NCI-H69 (cell line): ENCODE results near the gene GDF10.

Experiments
- DNase-seq: peaks from one replicate; lab custom pipeline; 2025; lab: John Stamatoyannopoulos, UW

Gene GDF10

GRCh38 chr10:47276071-47276470, 23.9 kb upstream of the GDF10 start:
- DNase-seq, result no peak

GRCh38 chr10:47276576-47277351, 23.2 kb upstream of the GDF10 start:
- no peak for DNase-seq

DNA sequence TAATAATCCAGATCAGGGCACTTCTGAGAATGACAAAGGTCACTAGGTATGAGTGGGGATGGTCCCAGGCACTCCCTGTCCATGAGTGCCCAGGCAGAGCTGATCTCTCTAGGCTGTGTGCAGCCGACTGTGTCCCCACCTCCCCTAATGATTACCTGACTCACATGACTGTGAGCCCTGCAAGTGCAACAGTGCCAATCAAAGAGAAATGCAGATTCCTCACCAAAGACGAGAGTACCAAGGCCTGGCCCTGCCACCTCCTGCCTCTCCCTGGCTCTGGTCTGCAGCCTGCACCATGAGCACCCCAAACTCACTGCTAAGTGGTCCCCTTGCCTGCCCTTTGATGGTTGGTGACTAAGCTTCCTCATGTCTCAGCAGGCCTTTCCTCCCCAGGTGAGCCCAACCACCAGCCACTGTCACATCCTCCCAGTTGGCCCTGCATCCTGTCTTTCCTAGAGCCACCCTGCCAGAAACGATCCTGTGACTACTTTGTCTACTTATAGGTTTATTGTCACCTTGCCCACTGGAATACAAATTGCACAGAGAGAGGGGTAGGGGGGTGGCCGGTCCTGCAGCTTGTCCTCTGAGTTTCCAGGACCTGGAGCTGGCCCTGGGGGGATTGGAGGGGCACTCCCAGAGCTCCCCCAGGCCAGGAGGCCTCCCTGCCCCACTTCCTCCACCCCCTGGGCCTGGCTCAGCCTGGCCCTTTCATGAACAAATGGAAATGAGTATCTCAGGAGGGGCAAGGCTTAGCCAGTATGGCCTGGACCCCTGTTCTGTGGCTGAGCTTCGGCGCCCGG, 22.4 kb upstream of the GDF10 start:
- DNase-seq, result no peak

GRCh38 chr10:47278152-47278473, 21.9 kb upstream of the GDF10 start:
- DNase-seq, result no peak

GRCh38 chr10:47278720-47279119, 21.3 kb upstream of the GDF10 start:
- DNase-seq, result no peak

- DNase-seq, result no peak
These were observed 20.7 kb upstream of the GDF10 start for GRCh38 chr10:47279276-47279675.

GRCh38 chr10:47282005-47282656, 17.9 kb upstream of the GDF10 start:
- DNase-seq, result no peak

DNA sequence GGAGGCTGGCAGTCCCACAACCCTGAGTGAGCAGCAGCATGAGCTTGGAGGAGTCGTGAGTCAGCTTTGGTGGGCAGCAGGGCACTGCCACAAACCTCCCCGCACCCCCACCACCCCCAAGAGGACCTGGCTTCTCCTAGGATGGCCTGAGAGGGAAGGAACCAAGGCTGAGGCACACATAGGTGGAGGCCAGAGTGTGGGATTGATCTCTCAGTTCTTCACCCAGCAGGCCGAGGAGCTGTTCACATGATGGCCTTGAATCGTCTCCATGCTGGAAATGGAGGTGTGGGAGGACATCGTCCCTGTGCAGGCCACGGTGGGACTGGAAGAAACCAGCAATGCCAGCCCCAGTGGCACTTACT, 17.4 kb upstream of the GDF10 start:
- DNase-seq, result no peak

DNA sequence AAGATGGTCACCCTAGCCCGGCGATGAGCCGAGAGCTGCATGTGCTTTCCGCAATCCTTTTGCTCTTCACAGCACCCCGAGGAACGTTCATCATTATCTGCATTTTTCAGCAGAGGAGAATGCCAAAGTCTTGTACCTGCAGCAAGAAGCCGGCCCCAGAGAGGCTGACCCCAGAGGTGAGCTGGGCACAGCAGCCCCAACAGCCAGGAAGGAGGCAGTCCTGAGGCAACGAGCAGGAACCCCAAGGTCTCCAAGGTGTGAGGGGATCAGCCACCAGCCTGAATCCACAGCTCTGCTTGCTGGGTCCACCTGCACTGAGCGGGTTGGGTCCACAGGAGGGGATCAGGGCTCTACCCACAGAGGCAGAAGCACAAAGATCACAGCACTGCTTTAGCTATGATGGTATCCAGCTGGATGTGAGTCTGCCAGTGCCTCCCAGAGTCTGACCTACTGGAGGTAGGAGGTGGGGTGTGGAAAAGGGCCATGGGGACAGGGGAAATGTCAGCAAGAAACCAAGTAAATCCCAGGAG, 16.8 kb upstream of the GDF10 start:
- DNase-seq, result no peak

- DNase-seq, result no peak
These were observed 16.1 kb upstream of the GDF10 start for GRCh38 chr10:47283848-47284247.

- DNase-seq, result no peak
These were observed 14.4 kb upstream of the GDF10 start for GRCh38 chr10:47285381-47286115.

- no peak for DNase-seq
These were observed 13.9 kb upstream of the GDF10 start for GRCh38 chr10:47286116-47286505.

- no peak for DNase-seq
These were observed 13.2 kb upstream of the GDF10 start for GRCh38 chr10:47286591-47287315.

DNA sequence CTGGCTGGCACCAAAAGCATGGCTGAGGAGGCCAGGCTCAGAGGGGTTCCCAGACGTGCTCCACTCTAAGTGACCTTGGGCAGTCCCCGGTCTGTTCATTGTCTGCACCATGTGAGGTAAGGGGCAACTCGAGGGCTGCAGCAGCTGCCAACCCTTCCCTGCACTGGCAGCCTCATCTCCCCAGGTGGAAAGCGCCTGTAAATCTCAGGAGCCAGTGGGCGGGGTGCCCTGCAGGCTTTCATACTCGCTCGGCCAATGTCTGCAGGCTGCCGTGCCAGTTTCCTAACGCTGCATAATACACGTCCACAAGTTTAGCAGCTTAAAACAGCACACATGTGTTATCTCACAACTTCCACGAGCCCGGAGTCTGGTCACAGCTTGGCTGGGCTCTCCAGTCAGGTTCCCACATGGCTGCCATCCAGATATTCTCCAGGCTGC, 12.6 kb upstream of the GDF10 start:
- peak; percentile 9 for DNase-seq

DNA sequence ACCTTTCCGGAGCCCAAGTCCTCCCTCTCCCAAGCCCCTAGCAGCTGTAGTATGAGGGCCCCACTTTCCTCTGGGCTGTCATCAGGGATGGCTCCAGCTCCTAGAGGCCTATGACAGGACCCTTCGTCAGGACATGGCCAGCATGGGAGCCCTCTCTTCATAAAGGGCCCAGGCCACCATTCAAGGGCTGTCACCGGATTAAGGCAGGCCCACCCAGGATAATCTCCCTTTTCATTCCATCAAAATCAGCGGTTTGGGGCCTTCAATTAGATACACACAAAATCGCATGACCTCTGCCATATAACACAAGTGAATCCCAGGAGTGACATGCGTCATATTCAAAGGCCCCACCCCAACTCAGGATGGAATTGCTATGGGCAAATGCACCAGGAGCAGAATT, 12.2 kb upstream of the GDF10 start:
- no peak for DNase-seq

- DNase-seq, result no peak
These were observed 11.8 kb upstream of the GDF10 start for GRCh38 chr10:47288236-47288635.

DNA sequence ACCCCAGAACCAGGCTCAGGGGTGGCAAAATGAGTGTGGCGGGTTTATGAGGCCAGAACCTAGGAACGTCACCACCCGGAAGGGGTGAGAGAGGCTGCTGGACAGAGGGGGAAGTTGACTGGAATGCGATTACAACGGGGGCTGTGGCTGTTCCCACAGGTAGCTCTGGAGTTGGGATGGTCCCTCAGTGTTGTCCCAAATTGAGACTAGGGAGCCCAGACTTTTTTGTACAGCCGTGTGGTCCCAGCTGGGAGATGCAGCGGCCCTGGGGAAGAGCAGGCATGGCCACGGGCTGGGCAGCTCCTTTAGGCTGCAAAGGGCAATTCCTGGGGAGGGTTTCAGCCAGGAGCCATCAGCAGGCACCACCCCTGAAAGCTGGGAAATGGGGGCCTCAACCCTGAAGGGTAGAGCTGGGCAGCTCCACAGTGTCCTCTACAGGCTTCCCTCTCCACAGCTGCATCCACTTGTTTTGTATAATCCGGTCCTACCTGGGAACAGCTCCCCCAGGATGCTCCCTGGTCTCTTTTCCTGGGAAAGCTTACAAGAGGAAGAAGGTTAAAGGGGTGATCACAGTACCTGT, 11.0 kb upstream of the GDF10 start:
- no peak for DNase-seq

DNA sequence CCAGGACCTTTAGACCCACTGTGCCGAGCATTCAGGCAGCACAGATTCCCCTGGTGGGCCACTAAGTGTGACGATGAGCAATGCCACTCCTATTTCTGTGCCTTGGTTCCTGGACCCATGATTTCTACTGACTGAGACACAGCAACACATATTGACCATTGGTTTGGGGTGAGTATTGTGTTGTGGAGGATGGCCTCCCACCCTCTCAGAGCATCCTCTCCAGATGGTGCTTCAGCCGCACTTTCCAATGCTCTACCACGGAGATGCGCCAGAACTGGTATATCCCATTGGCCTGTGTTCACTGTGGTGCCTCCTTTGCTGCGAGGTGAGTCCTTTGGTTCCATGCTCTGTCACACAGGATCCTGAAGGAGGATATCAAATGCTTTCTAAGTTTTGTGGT, 10.1 kb upstream of the GDF10 start:
- no peak for DNase-seq

DNA sequence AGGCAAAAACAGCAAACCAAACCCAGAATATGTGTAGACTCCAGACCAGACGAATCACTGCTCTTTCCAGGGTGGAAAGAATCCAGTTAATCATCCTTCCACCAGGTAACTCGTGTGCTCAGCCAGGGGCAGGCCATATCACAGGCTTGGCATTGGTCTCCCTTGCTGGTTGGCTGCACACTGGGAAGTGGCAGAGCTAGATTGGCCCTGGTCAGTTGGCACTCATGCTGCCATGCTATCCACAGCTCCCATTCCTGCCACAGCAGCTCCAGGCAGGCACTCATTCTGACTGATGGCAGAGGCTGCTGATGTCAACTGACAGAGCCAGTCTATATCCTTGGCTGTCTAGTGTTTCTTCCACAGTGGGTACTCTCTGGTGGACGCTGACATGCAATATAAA, 9.7 kb upstream of the GDF10 start:
- no peak for DNase-seq

- DNase-seq, result no peak
These were observed 8.3 kb upstream of the GDF10 start for GRCh38 chr10:47291682-47292081.

DNA sequence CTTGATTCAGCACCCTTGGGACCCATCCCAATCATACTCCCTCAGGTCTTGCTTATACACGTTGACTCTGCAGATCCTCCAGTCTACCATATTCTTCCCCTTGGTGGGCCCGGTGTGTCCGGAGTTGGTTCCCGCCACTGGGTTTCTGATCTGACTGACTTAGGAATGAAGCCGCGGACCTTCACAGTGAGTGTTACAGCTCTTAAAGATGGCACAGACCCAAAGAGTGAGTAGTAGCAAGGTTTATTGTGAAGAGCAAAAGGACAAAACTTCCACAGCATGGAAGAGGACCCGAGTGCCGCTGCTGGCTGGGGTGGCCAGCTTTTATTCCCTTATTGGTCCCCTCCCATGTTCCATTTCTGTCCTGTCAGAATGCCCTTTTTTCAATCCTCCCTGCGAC, 5.9 kb upstream of the GDF10 start:
- DNase-seq, result no peak
